VCaP (cell line): ENCODE data around the gene MBTD1.

Source experiments
- H3K27ac ChIP-seq: fragments of 450-650 bp; 2 replicates; pipeline ENCODE4 v1.5.1; 2017
- TF ChIP-seq, protein P1 (sequence below): fragments of 450-650 bp; conservative IDR thresholded peaks from 2 replicates; pipeline ENCODE4 v1.5.1; 2017; ENCODE audit warnings: mild to moderate bottlenecking, moderate library complexity

Gene MBTD1

DNA sequence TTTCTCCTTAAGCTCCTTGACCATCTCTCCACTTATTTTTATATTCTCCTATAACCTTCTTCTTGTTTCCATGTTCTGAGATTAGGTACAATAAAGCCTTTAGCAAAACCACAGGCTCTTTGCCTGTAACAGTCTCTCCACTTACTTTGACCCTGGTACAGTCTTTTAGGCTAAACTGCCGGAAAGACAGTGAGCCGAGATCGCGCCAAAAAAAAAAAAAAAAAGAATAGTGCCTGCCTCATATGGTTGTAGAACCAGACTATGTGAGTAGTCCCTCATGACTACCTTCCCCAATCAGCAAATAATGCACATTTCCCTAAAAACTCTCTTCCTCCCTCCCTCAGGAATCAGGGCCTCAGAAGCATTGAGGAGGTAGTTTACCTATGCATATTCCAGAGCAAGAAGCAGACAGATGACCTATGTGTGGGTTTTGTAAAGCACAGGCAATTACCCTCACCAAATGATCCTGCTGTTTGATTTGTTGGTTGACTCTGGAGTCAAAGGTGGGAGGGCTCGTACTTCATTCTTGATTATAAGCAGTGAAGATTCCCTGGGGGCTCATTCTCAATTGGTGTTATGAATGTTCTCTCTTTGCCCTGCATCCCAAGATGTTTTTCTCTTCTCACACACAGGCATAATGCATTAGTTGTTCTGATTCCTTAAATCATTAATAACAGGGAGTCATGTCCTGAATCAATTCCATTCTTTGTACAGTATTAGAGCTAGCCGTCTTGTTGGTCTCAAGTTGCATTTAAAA is 115.4 kb downstream of the MBTD1 start:
- no peak overlapping the region for H3K27ac ChIP-seq
- TF ChIP-seq, protein P1, sequence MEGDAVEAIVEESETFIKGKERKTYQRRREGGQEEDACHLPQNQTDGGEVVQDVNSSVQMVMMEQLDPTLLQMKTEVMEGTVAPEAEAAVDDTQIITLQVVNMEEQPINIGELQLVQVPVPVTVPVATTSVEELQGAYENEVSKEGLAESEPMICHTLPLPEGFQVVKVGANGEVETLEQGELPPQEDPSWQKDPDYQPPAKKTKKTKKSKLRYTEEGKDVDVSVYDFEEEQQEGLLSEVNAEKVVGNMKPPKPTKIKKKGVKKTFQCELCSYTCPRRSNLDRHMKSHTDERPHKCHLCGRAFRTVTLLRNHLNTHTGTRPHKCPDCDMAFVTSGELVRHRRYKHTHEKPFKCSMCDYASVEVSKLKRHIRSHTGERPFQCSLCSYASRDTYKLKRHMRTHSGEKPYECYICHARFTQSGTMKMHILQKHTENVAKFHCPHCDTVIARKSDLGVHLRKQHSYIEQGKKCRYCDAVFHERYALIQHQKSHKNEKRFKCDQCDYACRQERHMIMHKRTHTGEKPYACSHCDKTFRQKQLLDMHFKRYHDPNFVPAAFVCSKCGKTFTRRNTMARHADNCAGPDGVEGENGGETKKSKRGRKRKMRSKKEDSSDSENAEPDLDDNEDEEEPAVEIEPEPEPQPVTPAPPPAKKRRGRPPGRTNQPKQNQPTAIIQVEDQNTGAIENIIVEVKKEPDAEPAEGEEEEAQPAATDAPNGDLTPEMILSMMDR: no peak

DNA sequence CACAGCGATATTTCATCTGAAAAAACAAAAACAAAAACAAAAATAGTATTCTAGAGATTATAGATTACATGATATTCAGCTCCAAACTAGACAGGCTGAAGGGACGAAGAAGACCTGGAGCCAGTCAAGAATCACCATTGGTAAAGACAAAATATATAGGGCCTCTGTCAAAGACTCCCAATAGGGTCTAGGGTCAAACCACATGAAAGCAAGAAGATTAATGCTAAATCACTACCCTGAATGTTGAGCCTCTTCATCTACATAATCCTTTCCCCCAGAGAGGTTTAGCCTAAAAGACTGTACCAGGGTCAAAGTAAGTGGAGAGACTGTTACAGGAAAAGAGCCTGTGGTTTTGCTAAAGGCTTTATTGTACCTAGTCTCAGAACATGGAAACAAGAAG is 117.3 kb downstream of the MBTD1 start:
- TF ChIP-seq, protein P1: no peak
- H3K27ac ChIP-seq: no peak overlapping the region

DNA sequence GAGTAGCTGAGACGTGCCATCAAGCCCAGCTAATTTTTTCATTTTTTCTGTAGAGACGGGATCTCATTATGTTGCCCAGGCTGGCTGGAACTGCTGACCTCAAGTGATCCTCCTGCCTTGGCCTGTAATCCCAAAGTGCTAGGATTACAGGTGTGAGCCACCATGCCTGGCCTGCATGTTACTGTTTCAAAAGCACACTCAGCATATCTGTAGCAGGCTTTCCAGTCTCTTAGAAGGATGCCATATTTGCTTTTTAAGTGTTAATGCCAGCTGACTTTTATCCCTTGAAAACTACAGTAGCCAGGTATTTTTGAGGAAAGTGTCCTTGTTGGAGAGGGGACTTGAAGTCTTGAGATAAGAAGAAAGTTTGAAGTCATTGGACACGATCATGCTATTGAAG is 123.9 kb downstream of the MBTD1 start:
- no peak overlapping the region for H3K27ac ChIP-seq
- TF ChIP-seq, protein P1: no peak

DNA sequence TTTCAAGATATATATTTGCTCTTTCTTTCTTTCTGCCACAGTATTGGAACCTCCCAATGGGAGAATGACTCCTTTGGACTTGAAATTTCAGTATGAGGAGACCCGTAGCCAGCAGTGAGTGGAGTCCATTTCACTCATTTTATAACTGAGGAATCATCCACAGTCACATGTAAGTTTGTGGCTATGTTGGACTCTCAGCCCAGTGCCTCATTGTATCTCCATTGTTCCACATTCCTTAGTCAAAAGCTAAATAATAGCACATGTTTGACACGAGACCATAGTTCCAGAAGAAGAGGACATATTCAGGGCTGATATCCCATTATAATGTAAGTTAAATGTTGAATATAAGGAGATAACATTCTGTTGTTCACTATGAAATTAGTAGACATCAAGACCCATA is 126.5 kb downstream of the MBTD1 start:
- no peak overlapping the region for H3K27ac ChIP-seq
- TF ChIP-seq, protein P1: no peak

DNA sequence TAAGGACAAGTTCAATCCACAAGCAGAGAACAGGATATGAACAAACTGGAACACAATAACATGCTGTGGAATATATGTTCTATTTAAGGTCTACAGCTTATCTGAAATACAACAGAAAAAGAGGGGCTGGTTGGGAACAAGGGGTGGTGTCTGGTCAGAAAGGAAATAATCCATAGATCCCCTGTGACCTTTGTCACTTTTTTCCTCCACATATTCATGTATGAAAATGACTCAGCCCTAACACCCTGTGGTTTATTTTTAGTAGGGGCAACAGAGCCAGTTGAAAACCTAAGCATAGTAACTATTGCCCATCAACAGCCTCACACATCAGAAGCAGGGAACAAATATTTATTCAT is 126.9 kb downstream of the MBTD1 start:
- H3K27ac ChIP-seq: no peak overlapping the region
- TF ChIP-seq, protein P1: no peak

DNA sequence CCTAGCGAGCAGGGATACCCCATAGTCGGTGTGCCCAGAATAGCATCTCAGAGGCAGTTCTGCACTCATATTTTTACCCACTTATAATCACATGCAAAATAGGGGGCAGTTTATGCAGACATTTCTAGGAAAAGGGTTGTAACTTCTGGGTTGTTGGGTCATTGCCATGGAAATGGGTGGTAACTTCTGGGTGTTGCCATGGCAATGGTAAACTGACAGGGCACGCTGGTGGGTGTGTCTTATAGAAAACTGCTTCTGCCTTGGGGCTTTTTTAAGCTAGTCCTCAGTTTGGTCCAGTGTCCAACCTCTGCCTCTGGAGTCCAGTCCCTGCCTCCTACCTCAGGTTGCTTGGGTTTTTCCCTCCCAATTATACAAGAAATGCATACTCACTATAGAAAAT is 131.8 kb downstream of the MBTD1 start:
- TF ChIP-seq, protein P1: no peak
- no peak overlapping the region for H3K27ac ChIP-seq
